A549 (cell line): ENCODE data around the gene CACNA1C. TPM values are rescaled to one million over a fixed set of nuclear protein-coding genes. Genes with fewer than 3 reads are reported as not detected.

Experiments used
- ATAC-seq, 2 experiments: fragments of 200-7000 bp in 1 of 2; fragments of >200 bp in 1 of 2; cut with Nextera tagmentation in 1 of 2; cut with Tn5 transposase in 1 of 2; 3 replicates each; pipeline versions ENCODE4 v1.8.0 to v1.9.1; 2018 to 2020; ENCODE audit warnings: mild to moderate bottlenecking in 1 of 2, moderate library complexity in 1 of 2
- CTCF ChIA-PET: fragments of 300-600 bp; sonication (Branson Sonifier 250); formaldehyde crosslinking; extraction: SDS; loops from one replicate; lab custom pipeline; 2021; ENCODE audit warnings: antibody characterized with exemption, inconsistent platforms; lab: Yijun Ruan, JAX
- POLR2A ChIA-PET: fragments of 350-600 bp; formaldehyde crosslinking; extraction: SDS; loops from one replicate; lab custom pipeline; 2021; ENCODE audit warnings: antibody characterized with exemption, inconsistent platforms; lab: Yijun Ruan, JAX
- DNase-seq, 2 experiments: peaks; one replicate each; pipeline versions ENCODE4 v3.0.0 to v3.0.0-alpha.2; 2011 to 2016; ENCODE audit warnings: low read depth in 1 of 2, low spot score in 1 of 2
- FAIRE-seq: peaks from 2 replicates; lab custom pipeline; 2011; peaks lifted over from hg19 to GRCh38; lab: Jason Lieb, UNC
- H3K27ac ChIP-seq, 2 experiments: fragments of >200 bp; sonication (Bioruptor Twin); formaldehyde crosslinking; 3 replicates each; pipeline ENCODE4 v1.5.1; 2016 to 2017
- H3K4me1 ChIP-seq: fragments of >200 bp; sonication (Bioruptor Twin); formaldehyde crosslinking; 3 replicates; pipeline ENCODE4 v1.6.1; 2016
- H3K4me2 ChIP-seq: fragments of >200 bp; sonication (Bioruptor Twin); formaldehyde crosslinking; 3 replicates; pipeline ENCODE4 v1.6.1; 2016
- H3K4me3 ChIP-seq: fragments of >200 bp; sonication (Bioruptor Twin); formaldehyde crosslinking; 3 replicates; pipeline ENCODE4 v1.5.1; 2016
- H3K9me3 ChIP-seq: fragments of >200 bp; sonication (Bioruptor Twin); formaldehyde crosslinking; 3 replicates; pipeline ENCODE4 v1.6.1; 2016
- BHLHE40 ChIP-seq: IDR thresholded peaks from 2 replicates; pipeline ENCODE4 v1.6.1; 2012; ENCODE audit warnings: low read depth, low read length, inconsistent platforms
- CBX8 ChIP-seq: fragments of 200-600 bp; sonication (generic); IDR thresholded peaks from 2 replicates; pipeline ENCODE4 v1.6.1; 2016
- CHD2 ChIP-seq: fragments of 150-350 bp; IDR thresholded peaks from 2 replicates; pipeline ENCODE4 v1.6.1; 2014; ENCODE audit warnings: low read length; ENCODE audit not compliant: partially characterized antibody
- EHF ChIP-seq: fragments of 250-450 bp; sonication (Bioruptor Pico); IDR thresholded peaks from 2 replicates; pipeline ENCODE4 v1.5.0; 2020; ENCODE audit warnings: mild to moderate bottlenecking
- ESRRA ChIP-seq: fragments of 150-350 bp; IDR thresholded peaks from 2 replicates; pipeline ENCODE4 v1.6.1; 2014; ENCODE audit warnings: mild to moderate bottlenecking, low read length, borderline replicate concordance
- FOSB ChIP-seq: fragments of 250-450 bp; sonication (Bioruptor Pico); IDR thresholded peaks from 2 replicates; pipeline ENCODE4 v1.5.0; 2020; ENCODE audit warnings: mild to moderate bottlenecking, moderate library complexity
- FOXS1 ChIP-seq: fragments of 250-450 bp; sonication (Bioruptor Pico); IDR thresholded peaks from 2 replicates; pipeline ENCODE4 v1.5.0; 2020; ENCODE audit warnings: mild to moderate bottlenecking, moderate library complexity
- GATA3 ChIP-seq: IDR thresholded peaks from 2 replicates; pipeline ENCODE4 v1.6.1; 2012; ENCODE audit warnings: borderline replicate concordance
- HEYL ChIP-seq: fragments of 250-450 bp; sonication (Bioruptor Pico); IDR thresholded peaks from 2 replicates; pipeline ENCODE4 v1.8.0; 2021; ENCODE audit warnings: mild to moderate bottlenecking, moderate library complexity
- HOXB13 ChIP-seq: fragments of 250-450 bp; sonication (Bioruptor Pico); IDR thresholded peaks from 2 replicates; pipeline ENCODE4 v1.5.0; 2020; ENCODE audit warnings: low read depth, mild to moderate bottlenecking, moderate library complexity
- JUN ChIP-seq, 2 experiments: fragments of >200 bp; sonication (Bioruptor Twin); formaldehyde crosslinking; IDR thresholded peaks; 2 replicates in 1 of 2; 3 replicates in 1 of 2; pipeline ENCODE4 v1.6.1; 2016 to 2017
- KDM5A ChIP-seq: fragments of 200-600 bp; sonication (generic); IDR thresholded peaks from 2 replicates; pipeline ENCODE4 v1.6.1; 2016; ENCODE audit warnings: antibody characterized with exemption, mild to moderate bottlenecking
- MAFK ChIP-seq: fragments of 450-650 bp; IDR thresholded peaks from 2 replicates; pipeline ENCODE4 v1.6.1; 2014; ENCODE audit not compliant: partially characterized antibody
- MAZ ChIP-seq: fragments of 150-350 bp; IDR thresholded peaks from 2 replicates; pipeline ENCODE4 v1.6.1; 2014; ENCODE audit warnings: antibody characterized with exemption, low read depth, low read length, borderline replicate concordance
- PHF8 ChIP-seq: fragments of 200-600 bp; sonication (generic); IDR thresholded peaks from 2 replicates; pipeline ENCODE4 v1.6.1; 2016; ENCODE audit warnings: low read depth, mild to moderate bottlenecking, antibody characterized with exemption, moderate library complexity, borderline replicate concordance
- POLR2AphosphoS2 ChIP-seq: conservative IDR thresholded peaks from 2 replicates; pipeline ENCODE4 v1.6.1; 2012; ENCODE audit warnings: low read length, improper control_type of control experiment, inconsistent platforms
- RAD21 ChIP-seq, 2 experiments: fragments of >200 bp in 1 of 2; sonication (Bioruptor Twin) in 1 of 2; formaldehyde crosslinking in 1 of 2; IDR thresholded peaks in 1 of 2; conservative IDR thresholded peaks in 1 of 2; 2 replicates in 1 of 2; 3 replicates in 1 of 2; pipeline ENCODE4 v1.6.1; 2012 to 2018; ENCODE audit warnings: inconsistent platforms in 1 of 2
- RARB ChIP-seq: fragments of 250-450 bp; sonication (Bioruptor Pico); IDR thresholded peaks from 2 replicates; pipeline ENCODE4 v1.8.0; 2021; ENCODE audit warnings: mild to moderate bottlenecking, moderate library complexity
- RCOR1 ChIP-seq: fragments of 150-350 bp; IDR thresholded peaks from 2 replicates; pipeline ENCODE4 v1.6.1; 2014; ENCODE audit warnings: antibody characterized with exemption, low read length, low read depth
- RNF2 ChIP-seq: fragments of 200-600 bp; sonication (generic); IDR thresholded peaks from 2 replicates; pipeline ENCODE4 v1.6.1; 2016; ENCODE audit warnings: low read depth, mild to moderate bottlenecking, antibody characterized with exemption, moderate library complexity, borderline replicate concordance
- ZFP36 ChIP-seq: fragments of 450-650 bp; IDR thresholded peaks from 2 replicates; pipeline ENCODE4 v1.6.1; 2014; ENCODE audit warnings: borderline replicate concordance; ENCODE audit not compliant: partially characterized antibody
- ZNF302 ChIP-seq: fragments of 250-450 bp; sonication (Bioruptor Pico); IDR thresholded peaks from 2 replicates; pipeline ENCODE4 v1.9.0; 2021; ENCODE audit warnings: inconsistent platforms, mild to moderate bottlenecking, moderate library complexity
- ZSCAN20 ChIP-seq: fragments of 250-450 bp; sonication (Bioruptor Pico); IDR thresholded peaks from 2 replicates; pipeline ENCODE4 v1.8.0; 2022; ENCODE audit warnings: mild to moderate bottlenecking, moderate library complexity
- WGBS: methylation state at CpG from one replicate; pipeline ENCODE4 v1.1.6; 2017; ENCODE audit errors: missing lambda C conversion rate; 5-methylcytosine and 5-hydroxymethylcytosine counted together
- polyA plus RNA-seq, 4 experiments: library from polyadenylated mRNA; depleted of rRNA in 3 of 4; stranded (reverse); fragments of >200 nt; fragmentation: RNase III in 1 of 4; extraction: RNeasy Plus Mini Kit Qiagen cat#74134 plus additional on column Dnase treatment in 1 of 4; gene quantifications; 2 replicates in 3 of 4; 3 replicates in 1 of 4; pipeline ENCODE4 v1.2.3, GENCODE V29; 2011 to 2017
- TF ChIP-seq, protein P1 (sequence below): fragments of >200 bp; sonication (Bioruptor Twin); formaldehyde crosslinking; IDR thresholded peaks from 2 replicates; pipeline ENCODE4 v1.6.1; 2016
- TF ChIP-seq, protein P2 (sequence below): fragments of 250-450 bp; sonication (Bioruptor Pico); IDR thresholded peaks from 2 replicates; pipeline ENCODE4 v1.5.0; 2020; ENCODE audit warnings: low read depth, mild to moderate bottlenecking, moderate library complexity
- TF ChIP-seq, protein P3 (sequence below): fragments of 200-600 bp; sonication (generic); IDR thresholded peaks from 2 replicates; pipeline ENCODE4 v1.6.1; 2016; ENCODE audit warnings: antibody characterized with exemption, mild to moderate bottlenecking, moderate library complexity
- TF ChIP-seq, protein P4 (sequence below): IDR thresholded peaks from 2 replicates; pipeline ENCODE4 v1.6.1; 2012
- TF ChIP-seq, protein P5 (sequence below): IDR thresholded peaks from 2 replicates; pipeline ENCODE4 v1.6.1; 2012; ENCODE audit warnings: low read depth, borderline replicate concordance

The CACNA1C gene
- polyA plus RNA-seq, 2 of the 4 experiments (the other 2 are of a cell fraction): not detected

DNA sequence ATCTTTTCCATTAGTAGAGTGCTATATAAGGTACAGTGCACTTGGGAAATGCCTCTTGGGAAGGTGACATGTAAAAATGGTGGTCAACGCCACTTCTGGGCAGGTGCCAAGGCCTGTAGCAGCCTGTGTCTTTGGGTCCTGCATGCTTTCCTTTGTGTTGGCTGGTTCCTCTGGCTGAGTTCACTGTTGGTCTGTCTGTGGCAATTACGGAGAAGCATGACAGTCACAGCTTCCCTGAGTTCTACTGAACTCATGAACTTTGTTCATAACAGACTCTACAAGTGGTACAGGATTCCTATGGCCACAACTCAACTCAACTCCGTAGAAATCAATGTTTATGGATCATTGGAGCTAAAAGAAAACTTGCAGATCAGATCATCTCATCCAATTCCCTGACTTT, 98.0 kb downstream of the CACNA1C start:
- 27% methylated on average over 3 of the region's 3 CpGs for WGBS
- no peak overlapping the region for H3K4me3 ChIP-seq
- ChIA-PET CTCF (no interaction called here), POLR2A (no interaction called here)
- H3K27ac ChIP-seq: no peak overlapping the region
- DNase-seq (no peak), ATAC-seq (no peak), FAIRE-seq (no peak)
- no peaks in the 10 kb centered on the region for H3K4me1 ChIP-seq
- TF ChIP-seq KDM5A (no peak), RNF2 (no peak), RARB (CRISPR knock-in tag) (no peak), EHF (no peak), MAZ (no peak), ZNF302 (no peak), RAD21 (conservative IDR thresholded peaks at IDR 0.05 in 1 of 2, IDR thresholded peaks at IDR 0.05 in 1 of 2) (no peak), HEYL (CRISPR knock-in tag) (no peak), GATA3 (no peak), ZSCAN20 (CRISPR knock-in tag) (no peak), CBX8 (no peak), HOXB13 (CRISPR knock-in tag) (no peak), POLR2AphosphoS2 (no peak)
- TF ChIP-seq, protein P1, sequence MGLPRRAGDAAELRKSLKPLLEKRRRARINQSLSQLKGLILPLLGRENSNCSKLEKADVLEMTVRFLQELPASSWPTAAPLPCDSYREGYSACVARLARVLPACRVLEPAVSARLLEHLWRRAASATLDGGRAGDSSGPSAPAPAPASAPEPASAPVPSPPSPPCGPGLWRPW: no peak
- TF ChIP-seq, protein P2, sequence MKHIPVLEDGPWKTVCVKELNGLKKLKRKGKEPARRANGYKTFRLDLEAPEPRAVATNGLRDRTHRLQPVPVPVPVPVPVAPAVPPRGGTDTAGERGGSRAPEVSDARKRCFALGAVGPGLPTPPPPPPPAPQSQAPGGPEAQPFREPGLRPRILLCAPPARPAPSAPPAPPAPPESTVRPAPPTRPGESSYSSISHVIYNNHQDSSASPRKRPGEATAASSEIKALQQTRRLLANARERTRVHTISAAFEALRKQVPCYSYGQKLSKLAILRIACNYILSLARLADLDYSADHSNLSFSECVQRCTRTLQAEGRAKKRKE (CRISPR knock-in tag): no peak
- H3K4me2 ChIP-seq: no peak overlapping the region
- H3K9me3 ChIP-seq: no peaks in the 10 kb centered on the region; the same call in 2 of the 3 replicates

DNA sequence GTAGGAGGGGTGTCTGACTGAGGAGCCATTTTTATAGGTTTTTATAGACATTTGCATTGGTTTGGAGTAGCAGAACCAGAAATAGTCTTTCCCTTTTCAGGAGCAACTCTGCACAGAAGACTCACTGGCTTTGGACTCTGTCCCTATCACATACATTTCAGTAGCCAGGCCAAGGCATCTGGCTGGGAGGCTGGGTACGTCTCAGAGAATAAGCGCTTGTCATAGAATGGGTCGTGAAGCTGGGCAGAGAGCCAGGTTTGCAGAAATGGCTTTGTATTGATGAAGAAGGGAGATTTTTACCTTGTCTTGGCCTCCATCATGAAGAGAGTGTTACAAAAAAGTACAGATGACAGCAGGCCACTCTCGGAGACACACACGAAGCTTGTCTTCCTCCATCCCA, 98.6 kb downstream of the CACNA1C start:
- no peak overlapping the region for H3K27ac ChIP-seq
- TF ChIP-seq, protein P1: no peak
- TF ChIP-seq ESRRA (no peak), FOSB (CRISPR knock-in tag) (no peak), KDM5A (no peak), MAFK (no peak), RCOR1 (no peak), BHLHE40 (no peak), PHF8 (no peak), CBX8 (no peak), FOXS1 (no peak), MAZ (no peak), ZFP36 (no peak), ZSCAN20 (CRISPR knock-in tag) (no peak), HEYL (CRISPR knock-in tag) (no peak), RARB (CRISPR knock-in tag) (no peak), CHD2 (no peak), JUN (IDR thresholded peaks at IDR 0.05) (no peak)
- TF ChIP-seq, protein P3, sequence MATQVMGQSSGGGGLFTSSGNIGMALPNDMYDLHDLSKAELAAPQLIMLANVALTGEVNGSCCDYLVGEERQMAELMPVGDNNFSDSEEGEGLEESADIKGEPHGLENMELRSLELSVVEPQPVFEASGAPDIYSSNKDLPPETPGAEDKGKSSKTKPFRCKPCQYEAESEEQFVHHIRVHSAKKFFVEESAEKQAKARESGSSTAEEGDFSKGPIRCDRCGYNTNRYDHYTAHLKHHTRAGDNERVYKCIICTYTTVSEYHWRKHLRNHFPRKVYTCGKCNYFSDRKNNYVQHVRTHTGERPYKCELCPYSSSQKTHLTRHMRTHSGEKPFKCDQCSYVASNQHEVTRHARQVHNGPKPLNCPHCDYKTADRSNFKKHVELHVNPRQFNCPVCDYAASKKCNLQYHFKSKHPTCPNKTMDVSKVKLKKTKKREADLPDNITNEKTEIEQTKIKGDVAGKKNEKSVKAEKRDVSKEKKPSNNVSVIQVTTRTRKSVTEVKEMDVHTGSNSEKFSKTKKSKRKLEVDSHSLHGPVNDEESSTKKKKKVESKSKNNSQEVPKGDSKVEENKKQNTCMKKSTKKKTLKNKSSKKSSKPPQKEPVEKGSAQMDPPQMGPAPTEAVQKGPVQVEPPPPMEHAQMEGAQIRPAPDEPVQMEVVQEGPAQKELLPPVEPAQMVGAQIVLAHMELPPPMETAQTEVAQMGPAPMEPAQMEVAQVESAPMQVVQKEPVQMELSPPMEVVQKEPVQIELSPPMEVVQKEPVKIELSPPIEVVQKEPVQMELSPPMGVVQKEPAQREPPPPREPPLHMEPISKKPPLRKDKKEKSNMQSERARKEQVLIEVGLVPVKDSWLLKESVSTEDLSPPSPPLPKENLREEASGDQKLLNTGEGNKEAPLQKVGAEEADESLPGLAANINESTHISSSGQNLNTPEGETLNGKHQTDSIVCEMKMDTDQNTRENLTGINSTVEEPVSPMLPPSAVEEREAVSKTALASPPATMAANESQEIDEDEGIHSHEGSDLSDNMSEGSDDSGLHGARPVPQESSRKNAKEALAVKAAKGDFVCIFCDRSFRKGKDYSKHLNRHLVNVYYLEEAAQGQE: no peak
- TF ChIP-seq, protein P4, sequence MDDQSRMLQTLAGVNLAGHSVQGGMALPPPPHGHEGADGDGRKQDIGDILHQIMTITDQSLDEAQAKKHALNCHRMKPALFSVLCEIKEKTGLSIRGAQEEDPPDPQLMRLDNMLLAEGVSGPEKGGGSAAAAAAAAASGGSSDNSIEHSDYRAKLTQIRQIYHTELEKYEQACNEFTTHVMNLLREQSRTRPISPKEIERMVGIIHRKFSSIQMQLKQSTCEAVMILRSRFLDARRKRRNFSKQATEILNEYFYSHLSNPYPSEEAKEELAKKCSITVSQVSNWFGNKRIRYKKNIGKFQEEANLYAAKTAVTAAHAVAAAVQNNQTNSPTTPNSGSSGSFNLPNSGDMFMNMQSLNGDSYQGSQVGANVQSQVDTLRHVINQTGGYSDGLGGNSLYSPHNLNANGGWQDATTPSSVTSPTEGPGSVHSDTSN: no peak
- TF ChIP-seq, protein P5, sequence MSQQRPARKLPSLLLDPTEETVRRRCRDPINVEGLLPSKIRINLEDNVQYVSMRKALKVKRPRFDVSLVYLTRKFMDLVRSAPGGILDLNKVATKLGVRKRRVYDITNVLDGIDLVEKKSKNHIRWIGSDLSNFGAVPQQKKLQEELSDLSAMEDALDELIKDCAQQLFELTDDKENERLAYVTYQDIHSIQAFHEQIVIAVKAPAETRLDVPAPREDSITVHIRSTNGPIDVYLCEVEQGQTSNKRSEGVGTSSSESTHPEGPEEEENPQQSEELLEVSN: no peak
- CTCF ChIA-PET: no interaction called here
- POLR2A ChIA-PET: no interaction called here
- DNase-seq (no peak), ATAC-seq (no peak), FAIRE-seq (no peak)
- WGBS: 16% methylated on average over 5 of the region's 5 CpGs
- H3K4me2 ChIP-seq: no peak overlapping the region
- H3K4me3 ChIP-seq: no peak overlapping the region
- H3K4me1 ChIP-seq: no peaks in the 10 kb centered on the region
- H3K9me3 ChIP-seq: no peaks in the 10 kb centered on the region; the same call in 2 of the 3 replicates
